DOHH2 (cell line): ENCODE data around the gene NCOR2.

Experiments
- H3F3A ChIP-seq: fragments of 200-600 bp; sonication (generic), shearing (Covaris generic); 2 replicates; pipeline ENCODE4 v1.6.0; 2016; ENCODE audit warnings: antibody characterized with exemption, mild to moderate bottlenecking; ENCODE audit not compliant: control insufficient read depth, insufficient read depth
- H3K27ac ChIP-seq: fragments of 200-600 bp; sonication (generic); 2 replicates; pipeline ENCODE4 v1.5.1; 2014; ENCODE audit warnings: low read depth, mild to moderate bottlenecking, low read length, moderate library complexity
- H3K27me3 ChIP-seq: fragments of 200-600 bp; sonication (generic); 2 replicates; pipeline ENCODE4 v1.6.1; 2014; ENCODE audit warnings: mild to moderate bottlenecking, low read length, mixed read lengths; ENCODE audit not compliant: control insufficient read depth
- H3K36me3 ChIP-seq: fragments of 200-600 bp; sonication (generic); 2 replicates; pipeline ENCODE4 v1.6.1; 2014; ENCODE audit warnings: mild to moderate bottlenecking, low read length, moderate library complexity, mixed read lengths; ENCODE audit not compliant: control insufficient read depth
- H3K4me1 ChIP-seq: fragments of 200-600 bp; sonication (generic); 2 replicates; pipeline ENCODE4 v1.6.1; 2014; ENCODE audit warnings: mild to moderate bottlenecking, low read length, mixed read lengths; ENCODE audit not compliant: control insufficient read depth
- H3K4me2 ChIP-seq: fragments of 200-600 bp; sonication (generic); 2 replicates; pipeline ENCODE4 v1.6.0; 2014; ENCODE audit warnings: mild to moderate bottlenecking, low read length, moderate library complexity
- H3K4me3 ChIP-seq: fragments of 200-600 bp; sonication (generic); 2 replicates; pipeline ENCODE4 v1.5.1; 2014; ENCODE audit warnings: mild to moderate bottlenecking, low read length, mixed read lengths
- H3K79me2 ChIP-seq: fragments of 200-600 bp; sonication (generic); 2 replicates; pipeline ENCODE4 v1.6.1; 2014; ENCODE audit warnings: mild to moderate bottlenecking, low read length, mixed read lengths; ENCODE audit not compliant: control insufficient read depth
- H3K9me2 ChIP-seq: fragments of 200-600 bp; sonication (generic); replicated peaks from 2 replicates; pipeline ENCODE4 v1.6.1; 2014; ENCODE audit warnings: mild to moderate bottlenecking, low read length, mixed read lengths; ENCODE audit not compliant: control insufficient read depth
- H3K9me3 ChIP-seq: fragments of 200-600 bp; sonication (generic); 2 replicates; pipeline ENCODE4 v1.6.1; 2014; ENCODE audit warnings: antibody characterized with exemption, low read length, mixed read lengths; ENCODE audit not compliant: control insufficient read depth, insufficient read depth
- H4K20me1 ChIP-seq: fragments of 200-600 bp; sonication (generic); 2 replicates; pipeline ENCODE4 v1.6.0; 2014; ENCODE audit warnings: low read depth, mild to moderate bottlenecking, antibody characterized with exemption, low read length, moderate library complexity; ENCODE audit not compliant: control insufficient read depth, insufficient read depth
- CTCF ChIP-seq: fragments of 200-600 bp; sonication (generic); IDR thresholded peaks from one replicate; pipeline ENCODE4 v1.5.1; 2014; ENCODE audit warnings: antibody characterized with exemption, mild to moderate bottlenecking, low read depth, low read length; ENCODE audit not compliant: poor library complexity, severe bottlenecking
- EZH2phosphoT487 ChIP-seq: fragments of 200-600 bp; sonication (generic); IDR thresholded peaks from 2 replicates; pipeline ENCODE4 v1.6.1; 2017; ENCODE audit warnings: borderline replicate concordance, mild to moderate bottlenecking, antibody characterized with exemption, low read length, moderate library complexity, mixed read lengths

Gene NCOR2

GRCh38 chr12:124520265-124520701 lies 47.1 kb downstream of the NCOR2 start:
- Histone ChIP-seq H3F3A (no peaks in the 10 kb centered on the region), H3K79me2 (peaks cover 59% of the 10 kb centered on the region), H3K9me2 (no peaks in the 10 kb centered on the region), H3K4me3 (no peak overlapping the region), H3K9me3 (no peaks in the 10 kb centered on the region), H3K36me3 (no peaks in the 10 kb centered on the region), H3K27ac (no peak overlapping the region), H3K27me3 (no peaks in the 10 kb centered on the region), H3K4me2 (no peak overlapping the region), H4K20me1 (peaks cover 8% of the 10 kb centered on the region; the same call in 1 of the 2 replicates), H3K4me1 (no peaks in the 10 kb centered on the region)
- TF ChIP-seq EZH2phosphoT487 = no peak
- TF ChIP-seq CTCF = no peak

GRCh38 chr12:124519746-124520145 lies 47.7 kb downstream of the NCOR2 start:
- Histone ChIP-seq H3F3A (no peaks in the 10 kb centered on the region), H3K36me3 (no peaks in the 10 kb centered on the region), H3K9me2 (no peaks in the 10 kb centered on the region), H3K4me3 (no peak overlapping the region), H3K27me3 (no peaks in the 10 kb centered on the region), H4K20me1 (peaks cover 7% of the 10 kb centered on the region; the same call in 1 of the 2 replicates), H3K4me1 (no peaks in the 10 kb centered on the region), H3K9me3 (no peaks in the 10 kb centered on the region), H3K79me2 (peaks cover 60% of the 10 kb centered on the region), H3K4me2 (no peak overlapping the region), H3K27ac (no peak overlapping the region)
- no peak for TF ChIP-seq CTCF
- TF ChIP-seq EZH2phosphoT487 = no peak

- TF ChIP-seq EZH2phosphoT487 (no peak), CTCF (no peak)
- Histone ChIP-seq H3K27ac (no peak overlapping the region), H3K9me3 (no peaks in the 10 kb centered on the region), H3K4me1 (no peaks in the 10 kb centered on the region), H4K20me1 (peaks cover 8% of the 10 kb centered on the region; the same call in 1 of the 2 replicates), H3F3A (no peaks in the 10 kb centered on the region), H3K27me3 (no peaks in the 10 kb centered on the region), H3K79me2 (peaks cover 59% of the 10 kb centered on the region), H3K9me2 (no peaks in the 10 kb centered on the region), H3K4me3 (no peak overlapping the region), H3K36me3 (no peaks in the 10 kb centered on the region), H3K4me2 (no peak overlapping the region)
Observed at GRCh38 chr12:124518051-124518932, 49.1 kb downstream of the NCOR2 start.
